NCI-H2171 (cell line): Measurements from ENCODE around the gene USP6.
"Not testable (repeated sequence)": the region's sequence is repeated elsewhere in the genome, so short reads cannot be mapped to it uniquely, and the experiment has no call there.

ENCODE experiments used
- DNase-seq: peaks from one replicate; lab custom pipeline; 2025; lab: John Stamatoyannopoulos, UW

The USP6 gene

GRCh38 chr17:5194346-5194745 is 78.5 kb downstream of the USP6 start:
- DNase-seq: no peak

DNA sequence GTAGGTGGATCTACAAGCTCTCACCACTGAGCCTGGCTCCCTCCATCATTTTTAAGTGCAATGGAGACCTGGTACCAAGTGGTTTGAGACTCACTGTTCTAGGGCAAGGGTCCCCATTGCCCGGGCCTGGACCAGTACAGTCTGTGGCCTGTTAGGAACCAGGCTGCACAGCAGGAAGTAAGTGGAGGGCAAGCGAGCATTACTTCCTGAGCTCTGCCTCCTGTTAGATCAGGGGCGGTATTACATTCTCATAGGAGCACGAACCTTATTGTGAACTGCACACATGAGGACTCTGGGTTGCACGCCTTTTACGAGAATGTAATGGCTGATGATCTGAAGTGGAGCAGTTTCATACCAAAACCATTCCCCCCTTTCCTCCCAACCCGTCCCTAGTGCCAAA is 82.6 kb downstream of the USP6 start:
- no peak for DNase-seq

- DNase-seq: no peak
Observed at GRCh38 chr17:5200360-5200759, 84.5 kb downstream of the USP6 start.

DNA sequence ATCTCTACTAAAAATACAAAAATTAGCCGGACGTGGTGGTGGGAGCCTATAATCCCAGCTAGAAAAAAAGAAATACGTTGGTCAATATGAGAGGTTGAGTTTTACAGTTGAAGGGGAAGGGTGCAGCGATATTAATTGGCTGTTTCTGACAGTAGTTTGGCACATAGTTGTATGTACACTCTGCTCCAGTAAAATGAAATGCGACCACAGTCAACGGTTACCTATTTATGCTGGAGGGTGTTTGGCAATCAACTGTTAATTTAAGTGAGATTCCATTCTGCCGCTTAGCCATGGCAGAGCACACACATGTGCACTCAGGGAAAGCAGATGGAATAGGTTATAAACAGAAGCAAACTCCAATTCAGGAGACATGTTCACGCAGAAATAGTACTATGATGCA is 85.2 kb downstream of the USP6 start:
- no peak for DNase-seq

GRCh38 chr17:5203178-5203907 is 87.5 kb downstream of the USP6 start:
- no peak for DNase-seq

DNA sequence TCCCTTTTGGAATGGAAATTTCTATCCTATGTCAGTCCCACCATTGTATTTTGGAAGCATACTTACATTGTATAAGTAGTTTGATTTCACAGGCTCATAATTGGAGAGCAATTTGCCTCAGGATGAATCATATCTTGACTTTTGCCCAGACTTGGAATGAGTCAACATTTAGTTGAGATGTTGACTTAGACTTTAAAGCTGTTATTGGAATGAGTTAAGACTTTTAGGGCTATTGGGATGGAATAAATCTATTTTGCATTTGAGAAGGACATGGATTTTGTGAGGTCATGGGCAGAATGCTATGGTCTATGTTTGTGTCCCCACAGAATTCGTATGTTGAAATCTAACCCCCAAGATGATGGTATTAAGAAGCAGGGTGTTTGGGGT is 88.1 kb downstream of the USP6 start:
- DNase-seq: no peak

DNA sequence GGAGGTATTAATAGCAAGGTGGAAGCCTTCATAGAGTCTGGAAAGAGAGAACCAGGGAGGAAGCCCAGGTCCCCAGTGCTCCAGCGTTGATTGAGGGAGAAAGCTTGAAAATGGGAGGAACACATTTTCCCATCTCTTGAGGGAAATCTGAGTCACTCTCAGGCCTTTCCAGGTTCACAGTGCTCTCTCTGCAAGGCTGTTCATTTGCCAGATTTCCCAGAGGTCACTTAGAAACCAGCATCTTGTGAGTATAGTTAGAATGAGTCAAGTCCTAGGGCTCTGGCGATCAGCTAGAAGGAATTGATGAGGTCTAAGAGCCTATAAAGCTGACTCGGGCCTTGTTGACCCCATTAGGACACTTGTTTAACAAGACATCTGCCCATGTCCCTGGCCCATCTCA is 93.6 kb downstream of the USP6 start:
- DNase-seq: no peak

- no peak for DNase-seq
Observed at GRCh38 chr17:5210091-5210490, 94.3 kb downstream of the USP6 start.

- no peak for DNase-seq
Observed at GRCh38 chr17:5210614-5211252, 94.9 kb downstream of the USP6 start.

DNA sequence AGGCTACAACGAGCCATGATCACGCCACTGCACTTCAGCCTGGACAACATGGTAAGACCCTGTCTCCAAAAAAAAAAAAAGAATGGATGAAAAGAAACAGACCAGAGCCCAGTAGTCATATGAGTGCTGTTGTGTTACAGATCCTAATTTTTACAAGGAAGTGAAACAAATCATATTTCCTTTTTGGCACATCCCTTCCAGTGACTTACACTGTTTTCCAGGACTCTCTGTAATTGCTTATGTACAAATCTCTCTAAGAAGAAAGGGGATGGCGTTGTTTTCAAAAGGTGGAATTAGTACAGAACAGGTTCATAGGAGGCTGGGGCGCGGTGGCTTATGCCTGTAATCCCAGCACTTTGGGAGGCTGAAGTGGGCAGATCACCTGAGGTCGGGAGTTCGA is 95.6 kb downstream of the USP6 start:
- DNase-seq: no peak

GRCh38 chr17:5217562-5217961 is 101.7 kb downstream of the USP6 start:
- DNase-seq: not testable (repeated sequence)

GRCh38 chr17:5219536-5219935 is 103.7 kb downstream of the USP6 start:
- DNase-seq: no peak

GRCh38 chr17:5220074-5220473 is 104.2 kb downstream of the USP6 start:
- DNase-seq: no peak

- DNase-seq: not testable (repeated sequence)
Observed at GRCh38 chr17:5221912-5222311, 106.1 kb downstream of the USP6 start.
